K562 (cell line): ENCODE data around the gene SLC25A36. TPM values are rescaled to one million over a fixed set of nuclear protein-coding genes. Genes with fewer than 3 reads are reported as not detected.

Experiments
- ATAC-seq: fragments of 200-7000 bp; cut with Tn5 transposase; 3 replicates; pipeline ENCODE4 v1.9.1; 2020; ENCODE audit warnings: moderate library complexity
- BruUV-seq: library from RNA; stranded (reverse); fragments of 400-500 nt; replicated peaks from 2 replicates; lab custom pipeline; 2021; lab: Mats Ljungman, UMichigan
- CTCF ChIA-PET: fragments of 300-600 bp; formaldehyde crosslinking; extraction: SDS; loops from one replicate; lab custom pipeline; 2021; ENCODE audit warnings: low intra/inter-chr PET ratio; lab: Yijun Ruan, JAX
- POLR2A ChIA-PET: fragments of 300-600, 350-650 bp; sonication (Branson Sonifier 250); formaldehyde crosslinking; extraction: SDS; loops from one replicate; lab custom pipeline; 2021; ENCODE audit warnings: antibody characterized with exemption, inconsistent platforms; lab: Yijun Ruan, JAX
- DNase-seq, 4 experiments: peaks; one replicate each; pipeline versions ENCODE4 v3.0.0 to v3.0.0-alpha.2; 2011 to 2018; ENCODE audit warnings: low spot score in 3 of 4, mixed read lengths in 3 of 4; ENCODE audit errors: extremely low read depth in 1 of 4
- FAIRE-seq: peaks from 2 replicates; lab custom pipeline; 2011; peaks lifted over from hg19 to GRCh38; lab: Jason Lieb, UNC
- H2AFZ ChIP-seq: 2 replicates; pipeline ENCODE4 v1.6.0; 2011; ENCODE audit warnings: low read depth, low read length, control low read depth, inconsistent platforms
- H3K27ac ChIP-seq: fragments of 200-600 bp; 3 replicates; pipeline ENCODE4 v1.8.0; 2011; ENCODE audit warnings: low read depth, mild to moderate bottlenecking, control low read depth, inconsistent platforms, low read length, moderate library complexity, mixed read lengths; ENCODE audit errors: extremely low read depth
- H3K27me3 ChIP-seq, 2 experiments: fragments of 300-600 bp in 1 of 2; 2 replicates in 1 of 2; 3 replicates in 1 of 2; pipeline versions ENCODE4 v1.6.0 to v1.8.0; 2011; ENCODE audit warnings: inconsistent platforms in 2 of 2, low read length in 2 of 2, mild to moderate bottlenecking in 1 of 2, mixed read lengths in 1 of 2, moderate library complexity in 1 of 2; ENCODE audit not compliant: control insufficient read depth in 2 of 2, insufficient read depth in 2 of 2
- H3K36me3 ChIP-seq: fragments of 300-600 bp; 3 replicates; pipeline ENCODE4 v1.8.0; 2011; ENCODE audit warnings: mild to moderate bottlenecking, low read length, inconsistent platforms; ENCODE audit not compliant: control insufficient read depth, insufficient read depth
- H3K4me1 ChIP-seq, 2 experiments: fragments of 200-600 bp in 1 of 2; replicated peaks in 1 of 2; 2 replicates in 1 of 2; 3 replicates in 1 of 2; pipeline versions ENCODE4 v1.5.1 to v1.8.0; 2011; ENCODE audit warnings: inconsistent platforms in 2 of 2, low read length in 2 of 2, mild to moderate bottlenecking in 1 of 2, mixed read lengths in 1 of 2, moderate library complexity in 1 of 2; ENCODE audit not compliant: control insufficient read depth in 2 of 2, insufficient read depth in 2 of 2
- H3K4me2 ChIP-seq: 2 replicates; pipeline ENCODE4 v1.6.1; 2011; ENCODE audit warnings: low read length, control low read depth, inconsistent platforms, mixed read lengths; ENCODE audit not compliant: insufficient read depth
- H3K4me3 ChIP-seq: fragments of 200-600 bp; sonication (generic), shearing (Covaris generic); 2 replicates; pipeline ENCODE4 v1.5.1; 2016; ENCODE audit warnings: control low read depth, inconsistent platforms
- H3K79me2 ChIP-seq: fragments of 200-600 bp; 3 replicates; pipeline ENCODE4 v1.8.0; 2011; ENCODE audit warnings: low read length, inconsistent platforms; ENCODE audit not compliant: control insufficient read depth, insufficient read depth
- H3K9ac ChIP-seq, 2 experiments: 2 replicates each; pipeline versions ENCODE4 v1.6.0 to v1.6.1; 2011; ENCODE audit warnings: low read depth in 2 of 2, low read length in 2 of 2, control low read depth in 1 of 2, inconsistent platforms in 1 of 2, mild to moderate bottlenecking in 1 of 2, mixed read lengths in 1 of 2; ENCODE audit not compliant: insufficient read depth in 1 of 2
- H3K9me1 ChIP-seq: one replicate; pipeline ENCODE4 v1.6.0; 2011; ENCODE audit warnings: inconsistent platforms, mild to moderate bottlenecking, low read length, moderate library complexity; ENCODE audit not compliant: control insufficient read depth, insufficient read depth
- H3K9me3 ChIP-seq: replicated peaks from 2 replicates; pipeline ENCODE4 v1.5.1; 2011; ENCODE audit warnings: low read depth, low read length, inconsistent platforms; ENCODE audit not compliant: control insufficient read depth, insufficient read depth
- H4K20me1 ChIP-seq: replicated peaks from 2 replicates; pipeline ENCODE4 v1.6.1; 2011; ENCODE audit warnings: low read length, inconsistent platforms, mixed read lengths; ENCODE audit not compliant: control insufficient read depth, insufficient read depth
- CBX1 ChIP-seq: sonication (generic); IDR thresholded peaks from 2 replicates; pipeline ENCODE4 v1.6.1; 2016; ENCODE audit warnings: antibody characterized with exemption, low read depth, mild to moderate bottlenecking
- CEBPG ChIP-seq, 3 experiments: fragments of 200-800 bp in 1 of 3; sonication (Bioruptor generic) in 1 of 3; sonication (generic) in 1 of 3; formaldehyde crosslinking in 1 of 3; IDR thresholded peaks in 2 of 3; conservative IDR thresholded peaks in 1 of 3; 2 replicates each; pipeline versions ENCODE4 v1.6.1 to v1.8.0; 2016 to 2022; ENCODE audit warnings: missing compliant biosample characterization in 2 of 3, missing genetic modification characterization in 2 of 3, mild to moderate bottlenecking in 1 of 3, missing genetic modification reagents in 1 of 3
- EGR1 ChIP-seq: fragments of 450-650 bp; conservative IDR thresholded peaks from 2 replicates; pipeline ENCODE4 v1.6.1; 2017; ENCODE audit warnings: mild to moderate bottlenecking
- ETV5 ChIP-seq: sonication (generic); formaldehyde crosslinking; IDR thresholded peaks from 2 replicates; pipeline ENCODE4 v1.4.0; 2020; ENCODE audit warnings: low read depth, mild to moderate bottlenecking, missing genetic modification reagents
- GMEB1 ChIP-seq: fragments of 250-450 bp; sonication (Bioruptor Pico); IDR thresholded peaks from 2 replicates; pipeline ENCODE4 v1.4.0; 2020; ENCODE audit warnings: mild to moderate bottlenecking
- HNRNPK ChIP-seq: fragments of 200-400 bp; formaldehyde crosslinking; IDR thresholded peaks from one replicate; pipeline ENCODE4 v1.6.1; 2018; ENCODE audit warnings: mild to moderate bottlenecking, low read depth, low read length; ENCODE audit not compliant: poor library complexity, severe bottlenecking
- HNRNPLL ChIP-seq: fragments of 200-400 bp; formaldehyde crosslinking; IDR thresholded peaks from 2 replicates; pipeline ENCODE4 v1.6.1; 2017; ENCODE audit warnings: low read length, low read depth, mild to moderate bottlenecking; ENCODE audit not compliant: poor library complexity, severe bottlenecking
- PCBP1 ChIP-seq: fragments of 200-400 bp; formaldehyde crosslinking; IDR thresholded peaks from 2 replicates; pipeline ENCODE4 v1.6.1; 2018; ENCODE audit warnings: mild to moderate bottlenecking, low read depth, low read length; ENCODE audit not compliant: poor library complexity, severe bottlenecking
- POLR3G ChIP-seq: IDR thresholded peaks from 2 replicates; pipeline ENCODE4 v1.6.1; 2011; ENCODE audit not compliant: insufficient read length, insufficient replicate concordance; ENCODE audit errors: extremely low read depth
- PRMT5 ChIP-seq: sonication (generic); formaldehyde crosslinking; IDR thresholded peaks from 2 replicates; pipeline ENCODE4 v1.5.0; 2020; ENCODE audit warnings: missing genetic modification reagents
- PTRF ChIP-seq: fragments of 450-650 bp; IDR thresholded peaks from 2 replicates; pipeline ENCODE4 v1.6.1; 2016; ENCODE audit warnings: mild to moderate bottlenecking, missing genetic modification characterization, missing compliant biosample characterization
- ZBTB9 ChIP-seq: fragments of 450-650 bp; formaldehyde crosslinking; IDR thresholded peaks from 2 replicates; pipeline ENCODE4 v1.4.0; 2020; ENCODE audit warnings: mild to moderate bottlenecking, moderate library complexity
- ZC3H11A ChIP-seq: IDR thresholded peaks from 2 replicates; pipeline ENCODE4 v1.6.1; 2012; ENCODE audit warnings: low read depth, low read length, improper control_type of control experiment
- ZNF121 ChIP-seq: sonication (generic); formaldehyde crosslinking; conservative IDR thresholded peaks from 2 replicates; pipeline ENCODE4 v1.8.0; 2022; ENCODE audit warnings: missing genetic modification reagents
- ZNF740 ChIP-seq, 3 experiments: fragments of 200-800 bp in 1 of 3; sonication (Bioruptor generic) in 1 of 3; sonication (generic) in 1 of 3; formaldehyde crosslinking in 1 of 3; IDR thresholded peaks; 2 replicates each; pipeline versions ENCODE4 v1.6.1 to v1.8.0; 2016 to 2022; ENCODE audit warnings: mild to moderate bottlenecking in 2 of 3, missing compliant biosample characterization in 2 of 3, missing genetic modification characterization in 2 of 3, missing genetic modification reagents in 1 of 3
- WGBS: fragments of 100-300 bp; shearing (Covaris generic); methylation state at CpG from one replicate; pipeline ENCODE4 v1.1.6; 2016; ENCODE audit warnings: low coverage, mixed read lengths; ENCODE audit not compliant: insufficient coverage; ENCODE audit errors: missing lambda C conversion rate; 5-methylcytosine and 5-hydroxymethylcytosine counted together
- in situ Hi-C: fragments of 300-500 bp; cut with MboI; formaldehyde crosslinking; loops from 4 replicates; pipeline ENCODE4 v1.15.0; 2018; ENCODE audit warnings: inconsistent platforms, mixed read lengths
- intact Hi-C: fragments of 100-400 bp; cut with micrococcal nuclease; formaldehyde crosslinking; loops from 2 replicates; pipeline ENCODE4 v1.14.2; 2022
- polyA plus RNA-seq, 8 experiments: library from polyadenylated mRNA; depleted of rRNA in 4 of 8; stranded (reverse) in 5 of 8; unstranded in 3 of 8; fragments of >200 nt; fragmentation: Nextera tagmentation in 2 of 8; fragmentation: Illumina TruSeq in 1 of 8; extraction: Ambion mirVana in 2 of 8; extraction: Trizol in 1 of 8; gene quantifications; 2 replicates each; pipeline versions ENCODE4 v1.2.1 to v1.2.3, GENCODE V29; 2011 to 2014; ENCODE audit warnings: inconsistent platforms in 1 of 8, missing spikeins in 1 of 8
- total RNA-seq, 7 experiments: library from RNA; depleted of rRNA in 6 of 7; stranded (reverse); fragments of >200 nt in 6 of 7; fragmentation: Illumina TruSeq in 2 of 7; extraction: Trizol in 2 of 7; gene quantifications; 2 replicates each; pipeline versions ENCODE4 v1.2.1 to v1.2.3, GENCODE V29; 2011 to 2021; ENCODE audit warnings: low replicate concordance in 1 of 7

Gene SLC25A36
- total and polyA plus RNA-seq, 9 of the 15 experiments (the other 6 are each of a cell fraction or from before 2014, with no cell fraction given): 12.0 to 95.3 (median 43.3) TPM

- Histone ChIP-seq H3K4me3 (peak overlapping the region; percentile 92), H3K9ac (peak overlapping the region; percentile 84 to 99), H3K27ac (peak overlapping the region; percentile 93), H3K27me3 (no peaks in the 10 kb centered on the region), H3K9me1 (no peaks in the 10 kb centered on the region), H3K9me3 (0 out of 2 replicates have a peak, but pooled peaks cover 2% of the 10 kb centered on the region), H4K20me1 (0 out of 2 replicates have a peak, but pooled peaks cover 14% of the 10 kb centered on the region), H3K36me3 (peaks cover 13% of the 10 kb centered on the region; the same call in 1 of the 3 replicates), H3K79me2 (peaks cover 57% of the 10 kb centered on the region), H3K4me2 (peak overlapping the region; percentile 86), H3K4me1 (peaks cover 4 to 7% of the 10 kb centered on the region in 2 experiments), H2AFZ (peak overlapping the region; percentile 86)
- peak; percentile 32 to 78 (median 46) for DNase-seq
- ATAC-seq: peak; percentile 82
- intact Hi-C loops (no loop called here), in situ Hi-C loops (no loop called here)
- BruUV-seq: no TSS peak
- CTCF ChIA-PET: no interaction called here
- peak; percentile 69 for FAIRE-seq
- WGBS: 2% methylated on average over 41 of the region's 56 CpGs
- POLR2A ChIA-PET: interaction anchor here (0.6 to 3.9 kb wide), 7 partner anchors 9 to 235 kb away, joined by 3 to 32 read pairs (median 3); no protein-coding TSS in a partner anchor
- TF ChIP-seq POLR3G (no peak), CEBPG (CRISPR knock-in tag; IDR thresholded peaks at IDR 0.05) (peak; percentile 36; the same call in 1 of the 2 replicates), CEBPG (tag; conservative IDR thresholded peaks at IDR 0.05 in 1 of 2, IDR thresholded peaks at IDR 0.05 in 1 of 2) (no peak), HNRNPK (peak; percentile 96), ZNF121 (CRISPR knock-in tag) (no peak), PTRF (tag) (no peak), GMEB1 (CRISPR knock-in tag) (peak; percentile 32; the same call in 1 of the 2 replicates), ETV5 (peak; percentile 50; the same call in 1 of the 2 replicates), CBX1 (no peak), ZBTB9 (CRISPR knock-in tag) (peak; percentile 73; the same call in 1 of the 2 replicates), PCBP1 (peak; percentile 93), ZC3H11A (no peak), HNRNPLL (peak; percentile 96), PRMT5 (CRISPR knock-in tag) (no peak), EGR1 (0 out of 2 replicates have a peak, but pooled peaks have one; percentile 11), ZNF740 (CRISPR knock-in tag; IDR thresholded peaks at IDR 0.05) (peak; percentile 73; the same call in 1 of the 2 replicates), ZNF740 (tag; IDR thresholded peaks at IDR 0.05) (peak in 1 of 2 experiments; percentile 73; a peak in 1 of 4 replicates)
Measured at GRCh38 chr3:140942221-140943104, 827 bp downstream of the SLC25A36 start.
